HuH-7.5 (cell line): ENCODE results near the gene FAM227B.
"Not testable (repeated sequence)": the region's sequence is repeated elsewhere in the genome, so short reads cannot be mapped to it uniquely, and the experiment has no call there.

Experiments used
- DNase-seq: peaks from one replicate; pipeline ENCODE4 v3.0.0; 2011; ENCODE audit warnings: low spot score

Gene FAM227B

GRCh38 chr15:49438962-49439631 lies 181.5 kb downstream of the FAM227B start:
- DNase-seq: no peak

GRCh38 chr15:49436751-49437150 lies 183.9 kb downstream of the FAM227B start:
- no peak for DNase-seq

GRCh38 chr15:49435174-49435573 lies 185.4 kb downstream of the FAM227B start:
- no peak for DNase-seq

GRCh38 chr15:49430046-49430445 lies 190.6 kb downstream of the FAM227B start:
- no peak for DNase-seq

- no peak for DNase-seq
Measured at GRCh38 chr15:49428409-49429095, 192.1 kb downstream of the FAM227B start.

- no peak for DNase-seq
Measured at GRCh38 chr15:49427372-49427771, 193.2 kb downstream of the FAM227B start.

- DNase-seq: no peak
Measured at GRCh38 chr15:49424954-49425353, 195.7 kb downstream of the FAM227B start.

- no peak for DNase-seq
Measured at GRCh38 chr15:49423901-49424550, 196.6 kb downstream of the FAM227B start.

GRCh38 chr15:49423021-49423420 lies 197.6 kb downstream of the FAM227B start, which contains the start of gene FGF7:
Gene FGF7 (plus strand): TSS chr15:49423242. CDS start chr15:49424298, 1,056 bp downstream.
- DNase-seq: no peak

- no peak for DNase-seq
Measured at GRCh38 chr15:49421991-49422390, 198.6 kb downstream of the FAM227B start.

- DNase-seq: no peak
Measured at GRCh38 chr15:49418811-49419210, 201.8 kb downstream of the FAM227B start.

- DNase-seq: no peak
Measured at GRCh38 chr15:49415638-49416037, 205.0 kb downstream of the FAM227B start.

- no peak for DNase-seq
Measured at GRCh38 chr15:49415149-49415548, 205.5 kb downstream of the FAM227B start.

GRCh38 chr15:49412797-49413196 lies 207.8 kb downstream of the FAM227B start:
- no peak for DNase-seq

- no peak for DNase-seq
Measured at GRCh38 chr15:49410641-49411040, 210.0 kb downstream of the FAM227B start.

GRCh38 chr15:49406352-49407118 lies 214.1 kb downstream of the FAM227B start:
- no peak for DNase-seq

- DNase-seq: not testable (repeated sequence)
Measured at GRCh38 chr15:49402515-49403296, 217.9 kb downstream of the FAM227B start.

GRCh38 chr15:49387471-49387870 lies 233.1 kb downstream of the FAM227B start:
- DNase-seq: no peak

GRCh38 chr15:49383266-49383665 lies 237.4 kb downstream of the FAM227B start:
- DNase-seq: no peak

GRCh38 chr15:49382394-49382793 lies 238.2 kb downstream of the FAM227B start:
- no peak for DNase-seq

- DNase-seq: no peak
Measured at GRCh38 chr15:49380912-49381311, 239.7 kb downstream of the FAM227B start.

- DNase-seq: no peak
Measured at GRCh38 chr15:49379996-49380395, 240.6 kb downstream of the FAM227B start.
